Endothelial cell (in vitro differentiated cells): ENCODE results near the gene GGACT. TPM values are rescaled to one million over a fixed set of nuclear protein-coding genes. Genes with fewer than 3 reads are reported as not detected.
"Not testable (repeated sequence)": the region's sequence is repeated elsewhere in the genome, so short reads cannot be mapped to it uniquely, and the experiment has no call there.

ENCODE experiments used
- DNase-seq: peaks from one replicate; pipeline ENCODE4 v3.0.0; 2021; ENCODE audit warnings: low spot score
- H3K27ac Mint-ChIP-seq: one replicate; pipeline ENCODE4 v1.8.0; 2021; ENCODE audit warnings: mixed read lengths, inconsistent platforms; ENCODE audit not compliant: unreplicated experiment
- H3K27me3 Mint-ChIP-seq: one replicate; pipeline ENCODE4 v1.8.0; 2021; ENCODE audit warnings: mild to moderate bottlenecking, moderate library complexity, mixed read lengths, inconsistent platforms; ENCODE audit not compliant: unreplicated experiment
- H3K36me3 Mint-ChIP-seq: one replicate; pipeline ENCODE4 v1.8.0; 2021; ENCODE audit warnings: mild to moderate bottlenecking, low read depth, mixed read lengths, inconsistent platforms; ENCODE audit not compliant: unreplicated experiment
- H3K4me1 Mint-ChIP-seq: one replicate; pipeline ENCODE4 v1.8.0; 2021; ENCODE audit warnings: mild to moderate bottlenecking, mixed read lengths, inconsistent platforms; ENCODE audit not compliant: unreplicated experiment
- H3K4me3 Mint-ChIP-seq: one replicate; pipeline ENCODE4 v1.8.0; 2021; ENCODE audit warnings: mild to moderate bottlenecking, mixed read lengths, inconsistent platforms; ENCODE audit not compliant: unreplicated experiment
- H3K9me3 Mint-ChIP-seq: one replicate; pipeline ENCODE4 v1.8.0; 2021; ENCODE audit warnings: mixed read lengths, inconsistent platforms; ENCODE audit not compliant: unreplicated experiment
- CTCF ChIP-seq: fragments of 200-600 bp; sonication (generic); IDR thresholded peaks from one replicate; pipeline ENCODE4 v1.5.0; 2021; ENCODE audit warnings: antibody characterized with exemption; ENCODE audit not compliant: unreplicated experiment
- total RNA-seq: library from RNA; stranded (reverse); fragmentation: NEBNext Ultra II Directional; extraction: Animal tissue kit (Norgen Biotek cat#: 25700); gene quantifications from one replicate; pipeline ENCODE4 v1.2.1, GENCODE V29; 2021; ENCODE audit not compliant: unreplicated experiment

Gene GGACT
- total RNA-seq, 1 donor from 2014 or later = 7.0 TPM

- Mint-ChIP-seq H3K27me3 (no peaks in the 10 kb centered on the region), H3K27ac (peak overlapping the region; percentile 22), H3K4me1 (peaks cover 11% of the 10 kb centered on the region), H3K4me3 (peak overlapping the region; percentile 22), H3K36me3 (peaks cover 54% of the 10 kb centered on the region), H3K9me3 (peaks cover 5% of the 10 kb centered on the region)
- no peak for DNase-seq
- no peak for TF ChIP-seq CTCF
These were observed 32.2 kb upstream of the GGACT start for GRCh38 chr13:100620792-100621191.

GRCh38 chr13:100619940-100620339 lies 31.4 kb upstream of the GGACT start:
- TF ChIP-seq CTCF = no peak
- no peaks in the 10 kb centered on the region for H3K27me3 Mint-ChIP-seq
- peaks cover 51% of the 10 kb centered on the region for H3K36me3 Mint-ChIP-seq
- H3K4me3 Mint-ChIP-seq = no peak overlapping the region
- H3K9me3 Mint-ChIP-seq = peaks cover 5% of the 10 kb centered on the region
- peaks cover 11% of the 10 kb centered on the region for H3K4me1 Mint-ChIP-seq
- DNase-seq = no peak
- H3K27ac Mint-ChIP-seq = no peak overlapping the region

GRCh38 chr13:100618897-100619296 lies 30.3 kb upstream of the GGACT start:
- Mint-ChIP-seq H3K36me3 (peaks cover 47% of the 10 kb centered on the region), H3K4me1 (peaks cover 13% of the 10 kb centered on the region)
- not testable (repeated sequence) for H3K27me3 Mint-ChIP-seq, H3K9me3 Mint-ChIP-seq, H3K27ac Mint-ChIP-seq, DNase-seq, H3K4me3 Mint-ChIP-seq

- peaks cover 31% of the 10 kb centered on the region for H3K4me1 Mint-ChIP-seq
- H3K9me3 Mint-ChIP-seq = peaks cover 5% of the 10 kb centered on the region
- TF ChIP-seq CTCF = no peak
- no peak overlapping the region for H3K27ac Mint-ChIP-seq
- DNase-seq = no peak
- H3K27me3 Mint-ChIP-seq = peaks cover 2% of the 10 kb centered on the region
- no peak overlapping the region for H3K4me3 Mint-ChIP-seq
- H3K36me3 Mint-ChIP-seq = peaks cover 20% of the 10 kb centered on the region
These were observed 24.4 kb upstream of the GGACT start for GRCh38 chr13:100613031-100613430.

GRCh38 chr13:100611678-100612492 lies 23.3 kb upstream of the GGACT start:
- TF ChIP-seq CTCF = no peak
- Mint-ChIP-seq H3K27ac (no peak overlapping the region), H3K36me3 (peaks cover 13% of the 10 kb centered on the region), H3K4me1 (peaks cover 33% of the 10 kb centered on the region), H3K4me3 (no peak overlapping the region), H3K9me3 (no peaks in the 10 kb centered on the region), H3K27me3 (peaks cover 2% of the 10 kb centered on the region)
- DNase-seq = no peak
